Vagina (tissue), 2 donors: ENCODE data around the gene PASD1.

Source experiments
- CTCF ChIP-seq, 3 experiments: fragments of 450-650 bp in 2 of 3; fragments of 200-600 bp in 1 of 3; sonication (generic) in 1 of 3; IDR thresholded peaks; one replicate each; pipeline ENCODE4 v1.5.1; 2017 to 2019; ENCODE audit warnings: antibody characterized with exemption in 3 of 3, mild to moderate bottlenecking in 2 of 3, moderate library complexity in 2 of 3
- POLR2A ChIP-seq, 2 donors: fragments of 450-650 bp; IDR thresholded peaks; one replicate each; pipeline ENCODE4 v1.6.1; 2017; ENCODE audit warnings: antibody characterized with exemption in 2 of 2, mild to moderate bottlenecking in 2 of 2, moderate library complexity in 2 of 2

GRCh38 chrX:151712253-151712652 is 148.8 kb downstream of the PASD1 start:
- TF ChIP-seq CTCF (IDR thresholded peaks at IDR 0.05) (no peak), POLR2A (IDR thresholded peaks at IDR 0.05) (no peak)
